Measurements from ENCODE around the gene HIRIP3.
"Not testable (repeated sequence)": the region's sequence is repeated elsewhere in the genome, so short reads cannot be mapped to it uniquely, and the experiment has no call there.

DNA sequence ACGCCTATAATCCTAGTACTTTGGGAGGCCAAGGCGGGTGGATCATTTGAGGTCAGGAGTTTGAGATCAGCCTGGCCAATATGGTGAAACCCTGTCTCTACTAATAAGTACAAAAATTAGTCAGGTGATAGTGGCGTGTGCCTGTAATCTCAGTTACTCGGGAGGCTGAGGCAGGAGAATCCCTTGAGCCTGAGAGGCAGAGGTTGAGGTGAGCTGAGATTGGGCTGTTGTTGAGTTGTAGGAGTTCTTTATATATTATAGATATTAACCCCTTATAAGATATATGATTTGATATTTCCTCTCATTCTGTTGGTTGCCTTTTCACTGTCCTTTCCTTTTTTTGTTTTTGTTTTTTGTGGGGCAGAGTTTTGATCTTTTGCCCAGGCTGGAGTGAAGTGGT lies 35.6 kb downstream of the HIRIP3 start:
- TF ChIP-seq, protein P1, sequence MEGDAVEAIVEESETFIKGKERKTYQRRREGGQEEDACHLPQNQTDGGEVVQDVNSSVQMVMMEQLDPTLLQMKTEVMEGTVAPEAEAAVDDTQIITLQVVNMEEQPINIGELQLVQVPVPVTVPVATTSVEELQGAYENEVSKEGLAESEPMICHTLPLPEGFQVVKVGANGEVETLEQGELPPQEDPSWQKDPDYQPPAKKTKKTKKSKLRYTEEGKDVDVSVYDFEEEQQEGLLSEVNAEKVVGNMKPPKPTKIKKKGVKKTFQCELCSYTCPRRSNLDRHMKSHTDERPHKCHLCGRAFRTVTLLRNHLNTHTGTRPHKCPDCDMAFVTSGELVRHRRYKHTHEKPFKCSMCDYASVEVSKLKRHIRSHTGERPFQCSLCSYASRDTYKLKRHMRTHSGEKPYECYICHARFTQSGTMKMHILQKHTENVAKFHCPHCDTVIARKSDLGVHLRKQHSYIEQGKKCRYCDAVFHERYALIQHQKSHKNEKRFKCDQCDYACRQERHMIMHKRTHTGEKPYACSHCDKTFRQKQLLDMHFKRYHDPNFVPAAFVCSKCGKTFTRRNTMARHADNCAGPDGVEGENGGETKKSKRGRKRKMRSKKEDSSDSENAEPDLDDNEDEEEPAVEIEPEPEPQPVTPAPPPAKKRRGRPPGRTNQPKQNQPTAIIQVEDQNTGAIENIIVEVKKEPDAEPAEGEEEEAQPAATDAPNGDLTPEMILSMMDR (conservative IDR thresholded peaks at IDR 0.05; ENCODE audit: low read depth, low read length): not testable (repeated sequence)
- not testable (repeated sequence) for TF ChIP-seq POLR2A, MAFK, CEBPB (IDR thresholded peaks at IDR 0.05; ENCODE audit: low read depth, low read length)
